ENCODE measurements around the gene TAF6.

TAF6 gene

DNA sequence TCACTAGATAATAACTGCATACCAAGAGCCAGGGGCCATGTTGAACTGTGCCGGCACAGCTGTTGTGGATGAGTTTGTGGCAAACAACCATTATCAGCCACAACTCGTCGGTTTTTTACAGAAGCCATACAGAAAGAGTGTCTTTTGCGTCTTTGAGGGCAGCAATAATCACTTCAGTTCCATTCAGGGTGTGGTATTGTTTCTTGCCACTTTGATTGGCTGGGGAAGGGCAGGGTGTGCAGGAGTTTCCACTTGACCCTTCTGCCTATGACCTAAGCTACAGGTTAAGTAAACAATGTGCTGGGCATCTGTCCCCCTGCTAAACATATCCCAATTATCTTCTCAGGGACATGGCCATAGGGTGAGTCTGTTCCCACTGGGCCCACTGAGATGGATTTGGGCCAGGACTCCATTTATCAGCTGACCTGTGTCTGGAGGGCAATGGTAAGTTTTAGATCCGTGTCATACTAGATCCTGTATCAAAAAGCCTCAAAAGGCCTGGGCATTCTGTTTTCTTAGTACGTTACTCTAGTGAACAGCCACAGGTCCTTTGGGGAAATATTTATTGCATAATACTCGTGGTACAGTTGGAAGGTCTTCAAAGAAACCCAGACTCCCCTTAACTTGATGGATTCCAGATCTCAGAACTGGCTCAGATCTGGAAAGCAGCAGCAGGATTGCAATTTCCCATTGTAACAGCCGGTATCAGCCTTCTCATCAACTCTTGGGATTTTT is 53.5 kb downstream of the TAF6 start:
- no peak for DNase-seq (ENCODE audit: low read depth)

DNA sequence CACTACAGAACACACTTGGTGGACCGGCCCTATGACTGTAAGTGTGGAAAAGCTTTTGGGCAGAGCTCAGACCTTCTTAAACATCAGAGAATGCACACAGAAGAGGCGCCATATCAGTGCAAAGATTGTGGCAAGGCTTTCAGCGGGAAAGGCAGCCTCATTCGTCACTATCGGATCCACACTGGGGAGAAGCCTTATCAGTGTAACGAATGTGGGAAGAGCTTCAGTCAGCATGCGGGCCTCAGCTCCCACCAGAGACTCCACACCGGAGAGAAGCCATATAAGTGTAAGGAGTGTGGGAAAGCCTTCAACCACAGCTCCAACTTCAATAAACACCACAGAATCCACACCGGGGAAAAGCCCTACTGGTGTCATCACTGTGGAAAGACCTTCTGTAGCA is 55.0 kb downstream of the TAF6 start:
- no peak for DNase-seq (ENCODE audit: low read depth)

- no peak for DNase-seq (ENCODE audit: low read depth)
These were observed 55.8 kb downstream of the TAF6 start for GRCh38 chr7:100063376-100063775.

GRCh38 chr7:100061518-100062193 is 57.5 kb downstream of the TAF6 start:
- no peak for DNase-seq (ENCODE audit: low read depth)

DNA sequence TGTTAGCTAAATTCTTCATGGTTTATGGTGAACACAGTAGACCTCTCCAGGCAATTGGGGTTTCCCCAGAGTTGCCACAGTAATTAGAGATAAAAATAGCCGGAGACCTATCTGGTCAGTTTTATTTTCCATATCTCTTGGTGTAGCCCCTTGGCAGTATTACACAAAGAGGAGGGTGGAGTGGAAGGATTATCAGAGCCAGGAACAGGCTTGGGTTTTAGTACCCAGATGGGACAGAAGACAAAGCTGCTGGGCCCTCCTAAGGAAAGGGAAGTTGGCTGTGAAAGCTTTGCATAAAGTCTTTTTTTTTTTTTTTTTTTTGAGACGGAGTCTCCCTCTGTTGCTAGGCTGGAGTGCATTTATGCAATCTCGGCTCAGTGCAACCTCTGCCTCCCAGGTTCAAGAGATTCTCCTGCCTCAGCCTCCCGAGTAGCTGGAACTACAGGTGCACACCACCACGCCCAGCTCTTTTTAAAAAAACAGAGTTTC is 59.9 kb downstream of the TAF6 start:
- DNase-seq (ENCODE audit: low read depth): no peak
